SJSA1 (cell line): ENCODE results near the gene GSS. TPM values are rescaled to one million over a fixed set of nuclear protein-coding genes. Genes with fewer than 3 reads are reported as not detected.

Experiments
- DNase-seq, 2 experiments: peaks; one replicate each; pipeline ENCODE4 v3.0.0-alpha.2; 2015 to 2020; ENCODE audit warnings: low spot score in 2 of 2, low read depth in 1 of 2
- H3K27ac ChIP-seq: fragments of 250-450 bp; sonication (Bioruptor Pico); 2 replicates; pipeline ENCODE4 v1.5.1; 2020; ENCODE audit warnings: mild to moderate bottlenecking, moderate library complexity
- H3K27me3 ChIP-seq: fragments of 250-450 bp; sonication (Bioruptor Pico); replicated peaks from 2 replicates; pipeline ENCODE4 v1.5.1; 2020; ENCODE audit warnings: mild to moderate bottlenecking, moderate library complexity
- H3K36me3 ChIP-seq: fragments of 250-450 bp; sonication (Bioruptor Pico); 2 replicates; pipeline ENCODE4 v1.5.1; 2020; ENCODE audit warnings: mild to moderate bottlenecking
- H3K4me1 ChIP-seq: fragments of 250-450 bp; sonication (Bioruptor Pico); replicated peaks from 2 replicates; pipeline ENCODE4 v1.6.1; 2021; ENCODE audit warnings: mild to moderate bottlenecking
- H3K4me3 ChIP-seq: fragments of 250-450 bp; sonication (Bioruptor Pico); 2 replicates; pipeline ENCODE4 v1.5.1; 2020; ENCODE audit warnings: mild to moderate bottlenecking
- H3K9me3 ChIP-seq: fragments of 250-450 bp; sonication (Bioruptor Pico); replicated peaks from 2 replicates; pipeline ENCODE4 v1.5.1; 2020; ENCODE audit warnings: mild to moderate bottlenecking
- total RNA-seq: library from RNA; depleted of rRNA; stranded (reverse); fragments of >200 nt; shearing (Covaris generic); gene quantifications from 2 replicates; pipeline ENCODE4 v1.2.3, GENCODE V29; 2014

GSS gene
- total RNA-seq, 1 experiment from 2014 or later = 91.2 TPM

- no peak for DNase-seq
- Histone ChIP-seq H3K27ac (no peak overlapping the region), H3K36me3 (peaks cover 26% of the 10 kb centered on the region), H3K4me3 (no peak overlapping the region), H3K4me1 (peaks cover 10% of the 10 kb centered on the region), H3K9me3 (no peaks in the 10 kb centered on the region), H3K27me3 (no peaks in the 10 kb centered on the region)
Observed at GRCh38 chr20:34953960-34954359, 1.6 kb downstream of the GSS start.

- no peaks in the 10 kb centered on the region for H3K9me3 ChIP-seq
- no peak for DNase-seq
- peaks cover 10% of the 10 kb centered on the region for H3K4me1 ChIP-seq
- no peak overlapping the region for H3K4me3 ChIP-seq
- H3K27ac ChIP-seq = no peak overlapping the region
- no peaks in the 10 kb centered on the region for H3K27me3 ChIP-seq
- H3K36me3 ChIP-seq = peaks cover 26% of the 10 kb centered on the region
Observed at GRCh38 chr20:34952671-34953070, 2.9 kb downstream of the GSS start.

GRCh38 chr20:34951652-34952051 is 4.0 kb downstream of the GSS start:
- Histone ChIP-seq H3K9me3 (no peaks in the 10 kb centered on the region), H3K4me1 (peaks cover 10% of the 10 kb centered on the region), H3K27ac (no peak overlapping the region), H3K4me3 (no peak overlapping the region), H3K36me3 (peaks cover 33% of the 10 kb centered on the region), H3K27me3 (no peaks in the 10 kb centered on the region)
- DNase-seq = no peak

- Histone ChIP-seq H3K4me3 (no peak overlapping the region), H3K36me3 (peaks cover 37% of the 10 kb centered on the region), H3K27ac (no peak overlapping the region), H3K9me3 (no peaks in the 10 kb centered on the region), H3K27me3 (no peaks in the 10 kb centered on the region), H3K4me1 (peaks cover 10% of the 10 kb centered on the region)
- DNase-seq = no peak
Observed at GRCh38 chr20:34951252-34951651, 4.4 kb downstream of the GSS start.

GRCh38 chr20:34949120-34949519 is 6.5 kb downstream of the GSS start:
- Histone ChIP-seq H3K36me3 (peaks cover 52% of the 10 kb centered on the region), H3K27ac (no peak overlapping the region), H3K4me3 (no peak overlapping the region), H3K27me3 (no peaks in the 10 kb centered on the region), H3K9me3 (no peaks in the 10 kb centered on the region), H3K4me1 (peaks cover 5% of the 10 kb centered on the region)
- no peak for DNase-seq

- Histone ChIP-seq H3K9me3 (no peaks in the 10 kb centered on the region), H3K4me3 (no peak overlapping the region), H3K4me1 (peaks cover 5% of the 10 kb centered on the region), H3K27ac (no peak overlapping the region), H3K27me3 (no peaks in the 10 kb centered on the region), H3K36me3 (peaks cover 62% of the 10 kb centered on the region)
- DNase-seq = no peak
Observed at GRCh38 chr20:34948030-34948429, 7.6 kb downstream of the GSS start.

- Histone ChIP-seq H3K36me3 (peaks cover 66% of the 10 kb centered on the region), H3K27ac (no peak overlapping the region), H3K4me1 (no peaks in the 10 kb centered on the region), H3K27me3 (no peaks in the 10 kb centered on the region), H3K9me3 (no peaks in the 10 kb centered on the region), H3K4me3 (no peak overlapping the region)
- DNase-seq = no peak
Observed at GRCh38 chr20:34947336-34947735, 8.3 kb downstream of the GSS start.

- no peak for DNase-seq
- Histone ChIP-seq H3K36me3 (peaks cover 71% of the 10 kb centered on the region), H3K27ac (no peak overlapping the region), H3K4me3 (no peak overlapping the region), H3K9me3 (no peaks in the 10 kb centered on the region), H3K4me1 (no peaks in the 10 kb centered on the region), H3K27me3 (no peaks in the 10 kb centered on the region)
Observed at GRCh38 chr20:34946661-34947060, 8.9 kb downstream of the GSS start.

GRCh38 chr20:34945315-34946077 is 10.1 kb downstream of the GSS start:
- no peak for DNase-seq
- Histone ChIP-seq H3K4me1 (no peaks in the 10 kb centered on the region), H3K36me3 (peaks cover 68% of the 10 kb centered on the region), H3K27me3 (no peaks in the 10 kb centered on the region), H3K27ac (no peak overlapping the region), H3K9me3 (no peaks in the 10 kb centered on the region), H3K4me3 (no peak overlapping the region)

GRCh38 chr20:34943808-34944567 is 11.6 kb downstream of the GSS start:
- no peak for DNase-seq
- Histone ChIP-seq H3K9me3 (no peaks in the 10 kb centered on the region), H3K27ac (no peak overlapping the region), H3K4me1 (no peaks in the 10 kb centered on the region), H3K36me3 (peaks cover 66% of the 10 kb centered on the region), H3K4me3 (no peak overlapping the region), H3K27me3 (no peaks in the 10 kb centered on the region)

- H3K4me1 ChIP-seq = no peaks in the 10 kb centered on the region
- no peak overlapping the region for H3K4me3 ChIP-seq
- H3K9me3 ChIP-seq = no peaks in the 10 kb centered on the region
- no peaks in the 10 kb centered on the region for H3K27me3 ChIP-seq
- H3K36me3 ChIP-seq = peaks cover 75% of the 10 kb centered on the region
- H3K27ac ChIP-seq = no peak overlapping the region
- DNase-seq = no peak
Observed at GRCh38 chr20:34942301-34942700, 13.3 kb downstream of the GSS start.

- H3K4me3 ChIP-seq = no peak overlapping the region
- no peak for DNase-seq
- no peaks in the 10 kb centered on the region for H3K27me3 ChIP-seq
- no peaks in the 10 kb centered on the region for H3K4me1 ChIP-seq
- H3K9me3 ChIP-seq = no peaks in the 10 kb centered on the region
- H3K27ac ChIP-seq = no peak overlapping the region
- H3K36me3 ChIP-seq = peaks cover 68% of the 10 kb centered on the region
Observed at GRCh38 chr20:34941226-34941625, 14.4 kb downstream of the GSS start.

- Histone ChIP-seq H3K4me1 (no peaks in the 10 kb centered on the region), H3K4me3 (no peak overlapping the region), H3K36me3 (peaks cover 67% of the 10 kb centered on the region), H3K27me3 (no peaks in the 10 kb centered on the region), H3K27ac (no peak overlapping the region), H3K9me3 (no peaks in the 10 kb centered on the region)
- no peak for DNase-seq
Observed at GRCh38 chr20:34940081-34940481, 15.5 kb downstream of the GSS start.

GRCh38 chr20:34938466-34939163 is 17.0 kb downstream of the GSS start:
- H3K9me3 ChIP-seq = no peaks in the 10 kb centered on the region
- no peak overlapping the region for H3K4me3 ChIP-seq
- H3K27ac ChIP-seq = no peak overlapping the region
- no peaks in the 10 kb centered on the region for H3K27me3 ChIP-seq
- H3K36me3 ChIP-seq = peaks cover 62% of the 10 kb centered on the region
- no peaks in the 10 kb centered on the region for H3K4me1 ChIP-seq
- no peak for DNase-seq
